Endothelial cell of umbilical vein (primary cell): ENCODE measurements around the gene PRRC2B. TPM values are rescaled to one million over a fixed set of nuclear protein-coding genes. Genes with fewer than 3 reads are reported as not detected.
A peak's percentile ranks its signal among the peaks of the same experiment; 100 is the strongest.

Experiments
- BruUV-seq: library from RNA; stranded (reverse); fragments of 400-500 nt; replicated peaks from 2 replicates; lab custom pipeline; 2021; lab: Mats Ljungman, UMichigan
- CTCF ChIA-PET: fragments of 300-600, 350-600 bp; sonication (Branson Sonifier 250); formaldehyde crosslinking; loops from one replicate; lab custom pipeline; 2021; ENCODE audit warnings: antibody characterized with exemption, inconsistent platforms; lab: Charles Lee
- POLR2A ChIA-PET: fragments of 300-600, 350-600 bp; sonication (Branson Sonifier 250); formaldehyde crosslinking; loops from one replicate; lab custom pipeline; 2021; ENCODE audit warnings: antibody characterized with exemption, inconsistent platforms; lab: Charles Lee
- DNase-seq: peaks from one replicate; pipeline ENCODE4 v3.0.0-alpha.2; 2011; ENCODE audit warnings: low read depth, low spot score
- FAIRE-seq: peaks from 2 replicates; lab custom pipeline; 2011; peaks lifted over from hg19 to GRCh38; lab: Jason Lieb, UNC
- H2AFZ ChIP-seq: 2 replicates; pipeline ENCODE4 v1.6.0; 2012; ENCODE audit warnings: low read depth, low read length, control low read depth, inconsistent platforms
- H3K27ac ChIP-seq: 2 replicates; pipeline ENCODE4 v1.5.1; 2011; ENCODE audit warnings: low read depth, mild to moderate bottlenecking, control low read depth, low read length, moderate library complexity; ENCODE audit not compliant: insufficient read depth
- H3K27me3 ChIP-seq, 2 experiments: 2 replicates each; pipeline versions ENCODE4 v1.6.0 to v1.6.1; 2011; ENCODE audit warnings: low read length in 2 of 2, mixed read lengths in 1 of 2; ENCODE audit not compliant: control insufficient read depth in 2 of 2, insufficient read depth in 2 of 2
- H3K36me3 ChIP-seq, 2 experiments: 2 replicates in 1 of 2; 3 replicates in 1 of 2; pipeline ENCODE4 v1.5.1; 2011; ENCODE audit warnings: low read length in 2 of 2, mild to moderate bottlenecking in 1 of 2, moderate library complexity in 1 of 2; ENCODE audit not compliant: control insufficient read depth in 2 of 2, insufficient read depth in 2 of 2; ENCODE audit errors: extremely low read depth in 1 of 2
- H3K4me1 ChIP-seq: 3 replicates; pipeline ENCODE4 v1.5.1; 2011; ENCODE audit warnings: mild to moderate bottlenecking, low read length; ENCODE audit not compliant: control insufficient read depth, insufficient read depth; ENCODE audit errors: extremely low read depth
- H3K4me2 ChIP-seq: 2 replicates; pipeline ENCODE4 v1.6.1; 2011; ENCODE audit warnings: low read length, control low read depth, mixed read lengths; ENCODE audit not compliant: insufficient read depth
- H3K4me3 ChIP-seq, 3 experiments: fragments of 200-600 bp in 1 of 3; sonication (generic), shearing (Covaris generic) in 1 of 3; replicated peaks in 1 of 3; 2 replicates each; pipeline ENCODE4 v1.5.1; 2011 to 2016; ENCODE audit warnings: control low read depth in 3 of 3, low read length in 3 of 3, mild to moderate bottlenecking in 2 of 3, inconsistent platforms in 1 of 3, low read depth in 1 of 3, moderate library complexity in 1 of 3; ENCODE audit not compliant: insufficient read depth in 1 of 3
- H3K79me2 ChIP-seq: 2 replicates; pipeline ENCODE4 v1.6.0; 2012; ENCODE audit warnings: low read length, inconsistent platforms; ENCODE audit not compliant: control insufficient read depth, insufficient read depth
- H3K9ac ChIP-seq: replicated peaks from 2 replicates; pipeline ENCODE3; 2011; ENCODE audit warnings: low read length, control low read depth; ENCODE audit not compliant: insufficient read depth; ENCODE audit errors: extremely low read depth
- H3K9me1 ChIP-seq: replicated peaks from 3 replicates; pipeline ENCODE4 v1.6.0; 2011; ENCODE audit warnings: mild to moderate bottlenecking, low read length; ENCODE audit not compliant: control insufficient read depth, insufficient read depth; ENCODE audit errors: extremely low read depth
- H3K9me3 ChIP-seq: replicated peaks from 2 replicates; pipeline ENCODE4 v1.5.1; 2012; ENCODE audit warnings: low read length, inconsistent platforms; ENCODE audit not compliant: control insufficient read depth, insufficient read depth
- H4K20me1 ChIP-seq: replicated peaks from 2 replicates; pipeline ENCODE3; 2011; ENCODE audit warnings: mild to moderate bottlenecking, low read length; ENCODE audit not compliant: control insufficient read depth, insufficient read depth; ENCODE audit errors: extremely low read depth
- GATA2 ChIP-seq: IDR thresholded peaks from 2 replicates; pipeline ENCODE4 v1.7.0; 2011; ENCODE audit warnings: low read depth, mild to moderate bottlenecking, moderate library complexity, mixed read lengths, low read length; ENCODE audit not compliant: insufficient read length, insufficient read depth
- JUN ChIP-seq: IDR thresholded peaks from 2 replicates; pipeline ENCODE4 v1.6.1; 2011; ENCODE audit warnings: borderline replicate concordance, low read depth; ENCODE audit not compliant: insufficient read length, insufficient read depth
- MYC ChIP-seq: IDR thresholded peaks from one replicate; pipeline ENCODE4 v1.6.1; 2011; ENCODE audit warnings: mild to moderate bottlenecking, low read depth, low read length
- POLR2AphosphoS5 ChIP-seq: IDR thresholded peaks from 2 replicates; pipeline ENCODE4 v1.6.1; 2012; ENCODE audit warnings: low read depth, mild to moderate bottlenecking, control low read depth, low read length, moderate library complexity; ENCODE audit not compliant: insufficient read depth
- dilution Hi-C: fragments of 300-500 bp; cut with MboI; formaldehyde crosslinking; loops from one replicate; pipeline ENCODE4 v1.15.0; 2019; ENCODE audit warnings: low sequenced_read_pairs; ENCODE audit not compliant: extremely low pct_ligation_motif_present
- intact Hi-C: fragments of 100-400 bp; cut with micrococcal nuclease; formaldehyde crosslinking; loops from one replicate; pipeline ENCODE4 v1.10.0; 2022
- polyA plus RNA-seq, 4 experiments: library from polyadenylated mRNA; depleted of rRNA in 3 of 4; stranded (reverse) in 3 of 4; unstranded in 1 of 4; fragments of >200 nt; gene quantifications; 2 replicates each; pipeline versions ENCODE4 v1.2.1 to v1.2.3, GENCODE V29; 2011 to 2012; ENCODE audit warnings: missing spikeins in 1 of 4
- total RNA-seq: library from RNA; stranded (reverse); gene quantifications from 2 replicates; pipeline ENCODE4 v1.2.3, GENCODE V29; 2021
- TF ChIP-seq, protein P1 (sequence below), 2 donors: IDR thresholded peaks; 1 replicate in 1 of 2; 2 replicates in 1 of 2; pipeline ENCODE4 v1.5.1; 2011; ENCODE audit warnings: low read length in 2 of 2, mild to moderate bottlenecking in 2 of 2, moderate library complexity in 2 of 2, control low read depth in 1 of 2, inconsistent platforms in 1 of 2, low read depth in 1 of 2; ENCODE audit not compliant: insufficient read depth in 1 of 2; ENCODE audit errors: extremely low read depth in 1 of 2

PRRC2B gene
- total and polyA plus RNA-seq, 2 donors (not counting 3 experiments of a cell fraction or from before 2014, with no cell fraction given), result 35.6 to 256 TPM

DNA sequence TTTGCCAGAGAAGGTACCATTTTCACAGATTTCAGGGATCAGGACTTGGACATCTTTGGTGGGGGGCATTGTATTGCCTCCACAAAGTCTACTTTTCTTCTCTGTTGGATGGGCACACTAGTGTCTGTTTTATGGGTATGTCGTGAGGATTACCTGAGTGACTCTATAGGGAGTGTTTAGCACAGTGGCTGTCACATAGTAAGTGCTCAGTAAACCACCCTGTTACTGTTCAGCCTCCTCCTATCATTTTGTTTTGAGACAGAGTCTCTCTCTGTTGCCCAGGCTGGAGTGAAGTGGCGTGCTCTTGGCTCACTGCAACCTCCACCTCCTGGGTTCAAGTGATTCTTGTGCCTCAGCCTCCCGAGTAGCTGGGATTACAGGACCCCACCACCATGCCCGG, 2.4 kb upstream of the PRRC2B start:
- no peak overlapping the region for H3K4me2 ChIP-seq
- no TSS peak for BruUV-seq
- H3K27me3 ChIP-seq, result no peaks in the 10 kb centered on the region
- no peak for FAIRE-seq
- H3K9me1 ChIP-seq, result no peaks in the 10 kb centered on the region
- no peak overlapping the region for H2AFZ ChIP-seq
- DNase-seq, result no peak
- no peak overlapping the region for H3K9ac ChIP-seq
- no peak for TF ChIP-seq JUN
- peaks cover 16% of the 10 kb centered on the region for H3K4me1 ChIP-seq
- H3K79me2 ChIP-seq, result peaks cover 21% of the 10 kb centered on the region
- no peaks in the 10 kb centered on the region for H3K36me3 ChIP-seq
- no peak overlapping the region for H3K27ac ChIP-seq
- H3K4me3 ChIP-seq, result no peak overlapping the region
- H3K9me3 ChIP-seq, result no peaks in the 10 kb centered on the region
- ChIA-PET CTCF (no interaction called here), POLR2A (no interaction called here)
- intact Hi-C loops (no loop called here), dilution Hi-C loops (no loop called here)
- H4K20me1 ChIP-seq, result no peaks in the 10 kb centered on the region

DNA sequence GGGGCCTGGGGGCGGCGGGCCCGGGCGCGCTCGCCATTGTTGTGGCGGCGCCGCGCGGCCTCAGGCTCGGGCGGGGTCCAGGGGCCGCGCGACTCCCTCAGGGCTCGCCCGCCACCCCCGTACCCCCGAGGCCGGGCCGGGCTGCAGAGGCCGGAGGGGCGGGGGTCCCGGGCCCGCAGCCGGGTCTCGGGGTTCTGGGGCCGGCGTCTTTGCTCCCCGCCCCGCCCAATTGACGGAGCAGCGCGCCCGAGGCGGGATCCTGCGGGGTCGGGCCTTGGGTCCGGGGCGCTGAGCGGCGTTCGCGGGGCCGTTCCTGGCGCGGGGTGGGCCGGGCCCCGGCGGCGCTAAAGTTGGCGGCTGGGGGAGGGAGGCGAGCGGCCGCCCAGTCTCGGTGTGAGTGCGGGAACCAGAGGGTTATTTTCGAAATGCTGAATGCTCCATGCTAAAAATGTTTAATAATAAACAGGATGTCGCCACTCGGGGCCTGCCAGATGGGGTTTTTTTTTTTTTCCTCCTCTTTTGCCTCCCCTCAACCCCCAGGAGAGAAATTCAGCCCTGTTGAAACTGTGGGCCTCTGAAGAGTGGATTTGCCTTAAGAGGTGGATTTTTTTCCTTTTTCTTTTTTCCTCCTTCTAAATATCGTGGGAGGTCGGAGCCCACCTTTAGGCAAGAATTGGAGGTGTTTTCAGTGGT, 724 bp downstream of the PRRC2B start:
- intact Hi-C loops (loop anchor here (1.0 to 5.0 kb wide), 3 partner anchors 8 to 43 kb away; no protein-coding TSS in a partner anchor), dilution Hi-C loops (no loop called here)
- H4K20me1 ChIP-seq, result peaks cover 8% of the 10 kb centered on the region
- BruUV-seq, result no TSS peak
- H3K9me1 ChIP-seq, result no peaks in the 10 kb centered on the region
- peak; percentile 21 for FAIRE-seq
- peak; percentile 53 for DNase-seq
- peak overlapping the region; percentile 66 to 90 (median 86) for H3K4me3 ChIP-seq
- peaks cover 44% of the 10 kb centered on the region for H3K4me1 ChIP-seq
- H3K27me3 ChIP-seq, result no peaks in the 10 kb centered on the region
- CTCF ChIA-PET, result no interaction called here
- POLR2A ChIA-PET, result no interaction called here
- peaks cover 50% of the 10 kb centered on the region for H3K79me2 ChIP-seq
- H3K4me2 ChIP-seq, result peak overlapping the region; percentile 72
- no peak overlapping the region for H2AFZ ChIP-seq
- H3K36me3 ChIP-seq, result no peaks in the 10 kb centered on the region
- H3K9me3 ChIP-seq, result no peaks in the 10 kb centered on the region
- TF ChIP-seq, protein P1, sequence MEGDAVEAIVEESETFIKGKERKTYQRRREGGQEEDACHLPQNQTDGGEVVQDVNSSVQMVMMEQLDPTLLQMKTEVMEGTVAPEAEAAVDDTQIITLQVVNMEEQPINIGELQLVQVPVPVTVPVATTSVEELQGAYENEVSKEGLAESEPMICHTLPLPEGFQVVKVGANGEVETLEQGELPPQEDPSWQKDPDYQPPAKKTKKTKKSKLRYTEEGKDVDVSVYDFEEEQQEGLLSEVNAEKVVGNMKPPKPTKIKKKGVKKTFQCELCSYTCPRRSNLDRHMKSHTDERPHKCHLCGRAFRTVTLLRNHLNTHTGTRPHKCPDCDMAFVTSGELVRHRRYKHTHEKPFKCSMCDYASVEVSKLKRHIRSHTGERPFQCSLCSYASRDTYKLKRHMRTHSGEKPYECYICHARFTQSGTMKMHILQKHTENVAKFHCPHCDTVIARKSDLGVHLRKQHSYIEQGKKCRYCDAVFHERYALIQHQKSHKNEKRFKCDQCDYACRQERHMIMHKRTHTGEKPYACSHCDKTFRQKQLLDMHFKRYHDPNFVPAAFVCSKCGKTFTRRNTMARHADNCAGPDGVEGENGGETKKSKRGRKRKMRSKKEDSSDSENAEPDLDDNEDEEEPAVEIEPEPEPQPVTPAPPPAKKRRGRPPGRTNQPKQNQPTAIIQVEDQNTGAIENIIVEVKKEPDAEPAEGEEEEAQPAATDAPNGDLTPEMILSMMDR (IDR thresholded peaks at IDR 0.05; ENCODE audit: extremely low read depth in 1 of 2, insufficient read depth in 1 of 2, low read depth in 1 of 2, low read length in 2 of 2), result no peak
- peak; percentile 63 for TF ChIP-seq POLR2AphosphoS5
- no peak for TF ChIP-seq GATA2
- no peak for TF ChIP-seq MYC
- H3K27ac ChIP-seq, result peak overlapping the region; percentile 57
- peak overlapping the region; percentile 88 for H3K9ac ChIP-seq
